GM19328 (cell line): ENCODE data around the gene PIEZO1.

ENCODE experiments used
- ATAC-seq: cut with Tn5 transposase; IDR thresholded peaks from one replicate; pipeline ENCODE4 v1.9.1; 2021; ENCODE audit warnings: mild to moderate bottlenecking, moderate library complexity; ENCODE audit not compliant: unreplicated experiment

The PIEZO1 gene

DNA sequence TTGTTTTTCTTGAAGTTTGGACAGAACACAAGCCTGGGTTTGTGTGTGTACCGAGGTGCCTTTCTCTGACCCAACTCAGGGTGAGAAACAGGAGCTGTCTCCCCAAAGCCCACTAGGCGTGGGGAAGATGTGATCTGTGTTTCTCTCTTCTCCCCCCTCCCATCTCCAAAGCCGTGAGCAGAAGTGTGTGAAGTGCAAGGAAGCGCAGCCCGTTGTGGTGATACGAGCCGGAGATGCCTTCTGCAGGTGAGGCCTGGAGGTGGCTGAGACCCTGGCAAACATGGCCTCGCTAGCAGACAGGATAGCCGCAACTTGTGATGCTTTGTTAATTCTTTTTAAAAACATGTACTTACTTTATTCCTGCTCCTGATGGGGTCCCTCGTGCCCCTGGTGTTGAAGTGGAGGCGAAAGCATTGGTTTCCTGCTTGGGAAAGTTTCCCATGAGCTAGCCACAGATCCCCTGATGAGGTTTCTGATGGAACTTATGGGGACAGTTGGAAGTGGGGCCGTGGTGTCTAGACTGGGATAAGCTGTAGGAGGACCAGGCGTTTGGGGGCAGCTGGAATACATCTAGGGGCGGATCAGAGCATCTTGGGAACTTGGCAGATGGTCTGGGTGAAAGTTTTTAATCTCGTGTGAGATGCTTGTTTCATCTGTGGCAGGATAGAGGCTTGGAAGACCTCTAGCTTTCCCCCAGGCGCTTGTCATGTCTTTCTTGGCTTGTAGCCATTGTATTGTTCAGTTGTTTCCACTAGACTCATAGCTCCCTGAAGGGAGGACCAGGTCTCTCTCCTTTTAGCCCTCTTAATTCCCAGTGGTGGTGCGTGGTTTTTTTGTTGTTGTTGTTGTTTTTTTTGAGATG is 77.8 kb downstream of the PIEZO1 start:
- no peak for ATAC-seq

DNA sequence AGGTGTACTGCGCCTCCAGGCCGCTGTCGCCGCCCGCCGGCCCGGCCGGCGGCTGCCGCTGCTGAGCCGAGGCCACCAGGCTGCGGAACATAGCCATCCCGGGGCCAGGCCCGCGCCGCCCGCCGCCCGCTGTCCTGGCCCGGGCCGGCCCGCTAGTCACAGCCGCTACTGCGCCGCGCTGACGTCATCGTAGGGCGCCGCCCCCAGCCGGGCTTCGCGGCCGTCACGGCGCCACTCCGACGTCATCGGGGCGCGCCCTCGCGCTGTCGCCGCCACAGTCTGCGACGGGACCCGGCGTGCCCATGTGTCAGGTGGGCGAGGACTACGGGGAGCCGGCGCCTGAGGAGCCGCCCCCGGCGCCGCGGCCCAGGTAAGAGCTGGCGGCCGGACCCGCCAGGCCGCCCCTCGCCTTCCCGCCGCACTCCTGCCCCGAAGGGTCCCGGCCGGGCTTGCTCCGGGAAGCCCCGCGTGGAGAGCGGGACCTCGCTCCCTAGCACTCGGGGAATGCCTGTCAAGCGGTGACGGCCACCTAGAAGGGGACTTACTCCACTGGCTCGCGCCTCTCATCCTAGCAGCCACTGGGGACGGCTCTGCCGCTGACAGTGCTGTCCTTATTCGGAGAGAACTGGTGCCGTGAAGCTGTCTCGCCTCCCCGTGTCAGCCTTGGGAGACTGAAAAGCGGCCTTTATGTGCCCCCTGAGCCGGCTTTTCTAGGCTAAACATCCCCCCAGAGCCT is 78.6 kb downstream of the PIEZO1 start, which contains the start of the genes CTU2 and RNF166:
Gene CTU2, plus strand, starts transcription at position 275 of the 736 bp plus-strand sequence. Its CDS starts 28 bp downstream, at position 303.
Gene RNF166, minus strand, starts transcription at position 180 of the 736 bp plus-strand sequence. Its CDS starts 83 bp downstream, at position 97.
- peak; percentile 67 for ATAC-seq

DNA sequence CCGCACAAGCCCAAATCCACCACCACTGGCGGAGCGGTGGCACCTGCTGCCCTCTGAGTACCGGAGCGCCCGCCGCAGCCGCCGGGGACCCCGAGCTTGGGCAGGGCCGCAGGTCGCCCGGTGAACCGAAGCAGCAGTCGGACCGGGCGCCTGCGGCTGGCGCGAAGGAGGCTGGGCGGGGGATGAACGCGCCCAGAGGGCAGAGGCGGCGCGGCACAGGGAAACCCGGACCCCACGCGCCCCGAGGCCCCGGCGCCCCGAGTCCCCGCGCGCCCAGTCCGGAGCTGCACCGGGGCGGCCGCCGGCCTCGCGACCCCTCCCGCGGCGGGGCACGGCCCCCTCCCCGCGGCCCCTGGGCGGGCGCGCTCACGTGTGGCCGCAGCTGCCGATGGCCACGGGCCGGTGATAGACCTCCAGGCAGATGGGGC is 79.2 kb downstream of the PIEZO1 start:
- ATAC-seq, result peak; percentile 22

DNA sequence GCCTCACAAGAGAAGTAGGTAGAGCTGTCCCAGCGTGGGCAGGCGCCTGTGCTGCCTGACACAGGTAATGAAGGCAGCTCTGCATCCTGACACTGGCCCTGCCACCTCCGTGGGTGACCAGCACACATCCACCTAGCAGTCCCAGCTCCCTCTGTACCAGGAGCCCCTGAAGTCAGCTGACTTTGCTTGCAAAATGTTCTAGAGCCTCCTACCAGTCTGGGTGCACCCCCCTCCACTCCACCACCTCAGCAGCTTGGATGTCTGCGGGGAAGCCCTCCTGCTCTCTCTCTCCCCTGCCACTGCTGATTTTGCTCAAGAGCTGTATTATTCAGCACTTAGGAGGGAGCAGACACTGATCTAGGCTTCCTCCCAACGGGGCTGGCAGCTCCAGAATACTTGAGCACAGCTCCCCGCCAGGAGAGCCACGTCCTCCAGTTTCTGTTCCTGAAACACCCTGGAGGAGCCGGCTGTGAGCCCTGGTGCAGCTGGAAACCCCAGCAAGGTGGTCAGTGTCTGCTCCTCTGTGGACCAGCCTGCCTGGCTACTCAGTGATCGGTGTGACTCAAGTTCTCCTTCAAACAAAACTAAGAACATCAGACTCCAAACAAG is 79.8 kb downstream of the PIEZO1 start:
- no peak for ATAC-seq

DNA sequence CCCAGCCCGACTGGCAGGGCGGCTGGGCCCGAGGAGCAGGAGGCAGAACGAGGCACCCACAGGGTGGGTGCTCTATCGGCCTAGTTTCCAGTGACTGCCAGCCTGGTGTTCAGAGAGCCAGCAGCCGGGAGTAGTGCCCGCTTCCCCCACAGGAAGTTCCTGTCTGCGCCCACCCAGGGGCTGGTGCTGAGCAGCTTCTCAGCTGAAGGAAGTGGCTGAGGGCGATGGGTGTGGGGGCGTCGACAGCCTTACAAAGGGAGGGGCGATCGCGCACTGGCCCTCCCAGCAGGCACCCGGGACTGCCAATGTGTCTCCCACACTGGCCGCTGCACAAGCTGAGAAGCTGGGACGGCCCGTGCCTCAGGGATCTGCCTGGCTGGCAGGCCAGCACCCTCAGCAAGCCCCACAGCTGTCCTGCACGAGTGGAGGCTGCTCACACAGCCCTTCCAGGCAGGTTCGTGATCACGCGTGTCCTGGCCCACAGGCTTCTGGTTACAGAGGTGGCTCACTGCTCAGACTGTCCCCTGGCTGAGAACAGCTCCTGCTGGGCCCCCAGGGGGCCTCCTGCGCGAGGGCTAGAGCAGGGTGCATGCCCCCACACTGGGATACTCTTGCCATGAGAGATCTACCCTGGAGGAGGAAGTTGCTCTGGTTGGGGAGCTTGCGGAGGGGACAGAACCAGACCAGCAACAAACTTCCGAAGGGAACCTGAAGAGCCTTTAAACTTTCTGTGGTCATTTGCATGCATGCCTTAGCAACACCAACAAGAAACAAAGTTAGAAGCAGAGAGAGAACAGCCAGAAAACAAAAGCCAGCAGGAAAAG is 81.3 kb downstream of the PIEZO1 start:
- no peak for ATAC-seq

GRCh38 chr16:88702371-88703210 is 82.4 kb downstream of the PIEZO1 start:
- no peak for ATAC-seq

DNA sequence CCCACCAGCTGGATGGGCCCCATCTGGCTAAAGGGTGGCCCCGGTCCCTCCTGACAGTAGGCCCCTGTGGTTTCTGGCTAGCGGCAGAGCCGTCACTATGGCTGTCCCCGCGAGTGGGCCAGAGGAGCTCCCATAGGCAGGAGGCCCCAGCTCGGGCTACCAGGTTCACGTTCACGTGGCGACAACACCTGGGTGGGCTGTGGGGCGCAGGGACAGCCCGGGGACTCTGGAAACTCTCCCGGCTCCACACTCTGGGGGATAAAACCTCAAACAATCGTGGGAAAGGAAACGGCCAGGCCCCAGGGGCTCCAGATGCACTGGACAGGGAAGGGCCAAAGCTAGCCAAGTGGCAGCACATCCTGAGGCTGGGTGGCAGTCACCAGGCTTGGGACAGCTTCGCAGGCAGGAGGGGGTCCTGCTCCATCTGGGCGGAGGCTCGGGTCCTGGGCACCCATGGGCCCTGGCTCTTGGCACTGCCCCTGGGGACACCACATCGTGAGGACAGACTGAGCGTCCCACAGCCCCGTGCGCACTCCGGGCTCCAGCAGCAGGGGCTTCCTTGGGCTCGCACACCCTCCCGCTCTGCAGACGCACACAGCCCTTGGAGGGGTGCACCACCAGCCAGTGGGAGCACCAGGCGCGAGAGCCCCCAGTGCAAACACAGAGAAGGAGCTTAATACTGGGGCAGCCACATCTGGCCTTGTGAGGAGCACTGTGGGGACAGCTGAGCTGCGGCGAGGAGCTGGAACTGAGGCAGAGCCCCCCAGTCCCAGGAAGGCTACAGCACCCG is 83.2 kb downstream of the PIEZO1 start:
- ATAC-seq, result no peak

DNA sequence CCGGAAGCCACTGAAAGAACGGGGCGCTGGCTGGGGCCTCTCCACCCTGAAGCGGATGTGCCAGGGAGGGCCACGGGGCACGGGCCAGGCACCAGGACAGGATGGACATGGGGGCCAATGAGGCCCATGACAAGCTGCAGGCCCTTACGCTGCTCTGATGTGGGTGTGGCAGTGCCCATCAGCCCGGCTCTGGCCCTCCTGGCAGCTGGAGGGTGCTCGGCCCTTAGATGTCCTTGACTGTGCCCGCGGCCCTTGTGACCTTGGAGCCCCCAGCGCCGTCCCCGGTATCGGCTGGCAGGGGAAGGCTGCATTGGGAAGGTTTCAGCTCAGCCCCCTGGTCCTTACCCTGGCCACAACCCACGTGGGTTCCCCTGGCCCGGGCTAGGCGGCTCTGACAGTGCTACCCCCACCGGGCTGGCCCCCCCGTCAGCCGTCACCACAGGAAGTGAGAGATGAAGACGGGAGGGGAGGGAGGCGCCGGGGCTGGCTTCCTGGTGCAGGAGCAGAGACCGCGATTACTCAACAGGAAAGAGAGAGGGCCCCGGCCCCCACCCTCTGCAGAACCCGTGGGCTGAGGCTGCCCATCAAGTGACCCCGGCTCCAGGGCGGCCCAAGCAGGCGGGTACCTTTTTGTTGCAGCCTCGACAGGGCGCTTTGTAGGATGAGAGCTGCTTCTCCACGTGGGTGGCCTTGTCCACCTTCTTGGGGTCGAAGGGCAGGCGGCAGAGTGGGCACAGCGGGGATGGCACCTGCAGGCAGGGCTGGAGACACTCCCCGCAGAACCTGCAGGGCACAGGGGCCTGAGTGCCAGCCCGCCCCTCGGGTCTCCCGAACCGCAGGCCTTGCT is 84.2 kb downstream of the PIEZO1 start:
- peak; percentile 59 for ATAC-seq

DNA sequence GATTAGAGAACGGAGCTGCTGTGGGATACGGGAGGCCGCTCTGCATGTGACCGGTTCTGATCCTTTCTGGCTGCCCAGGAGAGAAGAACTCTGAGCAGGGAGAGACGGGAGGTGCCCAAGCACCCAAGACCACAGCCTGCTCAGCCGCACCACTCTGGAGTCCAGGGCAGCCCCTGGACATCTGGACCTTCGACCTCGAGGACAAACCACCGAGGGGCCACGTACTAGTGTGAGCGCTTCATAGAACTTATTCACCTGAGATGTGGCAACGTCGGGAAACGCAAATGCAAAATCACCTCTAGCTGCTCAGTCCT is 84.7 kb downstream of the PIEZO1 start:
- no peak for ATAC-seq

DNA sequence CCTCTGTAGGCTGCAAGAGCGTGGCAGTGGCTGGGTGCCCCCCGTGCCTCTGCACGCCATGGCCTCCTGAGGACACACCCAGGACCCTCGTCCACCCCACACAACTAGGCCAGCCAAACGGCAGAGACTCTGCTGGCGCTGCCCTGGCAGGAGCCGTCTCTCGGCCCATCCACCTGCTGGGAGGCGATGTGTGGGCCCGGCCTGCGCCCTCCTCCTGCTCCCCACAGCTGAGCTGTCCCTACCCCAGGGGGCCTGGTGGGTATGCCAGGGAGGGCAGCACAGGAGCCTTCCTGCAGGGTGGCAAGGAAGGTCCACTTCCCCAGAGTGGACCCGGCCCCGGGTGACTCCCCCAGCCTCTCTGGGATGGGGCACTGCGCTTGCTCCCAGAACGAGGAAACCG is 85.8 kb downstream of the PIEZO1 start:
- no peak for ATAC-seq

GRCh38 chr16:88698646-88699045 is 86.4 kb downstream of the PIEZO1 start:
- no peak for ATAC-seq

GRCh38 chr16:88697831-88698615 is 87.0 kb downstream of the PIEZO1 start:
- no peak for ATAC-seq

GRCh38 chr16:88697116-88697830 is 87.7 kb downstream of the PIEZO1 start:
- ATAC-seq, result no peak

DNA sequence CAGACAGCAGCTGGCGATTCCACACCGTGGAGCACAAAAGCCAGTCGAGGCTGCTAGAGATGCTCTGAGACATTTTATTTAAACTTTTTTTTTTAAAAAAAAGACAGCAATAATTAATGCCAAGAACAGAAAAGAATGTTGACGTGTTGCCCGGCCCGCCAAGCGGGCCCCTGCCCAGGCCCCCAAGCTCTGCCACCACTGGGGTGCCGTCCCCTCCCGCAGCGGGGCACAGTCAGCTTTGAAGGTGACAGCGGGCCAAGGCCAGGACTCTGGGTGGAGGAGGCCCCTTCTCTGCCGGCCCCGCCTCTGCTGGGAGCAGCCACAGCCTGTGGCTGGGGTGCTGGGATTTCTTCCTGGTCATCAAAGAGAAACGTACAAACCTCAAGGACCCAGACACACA is 88.6 kb downstream of the PIEZO1 start:
- ATAC-seq, result no peak

DNA sequence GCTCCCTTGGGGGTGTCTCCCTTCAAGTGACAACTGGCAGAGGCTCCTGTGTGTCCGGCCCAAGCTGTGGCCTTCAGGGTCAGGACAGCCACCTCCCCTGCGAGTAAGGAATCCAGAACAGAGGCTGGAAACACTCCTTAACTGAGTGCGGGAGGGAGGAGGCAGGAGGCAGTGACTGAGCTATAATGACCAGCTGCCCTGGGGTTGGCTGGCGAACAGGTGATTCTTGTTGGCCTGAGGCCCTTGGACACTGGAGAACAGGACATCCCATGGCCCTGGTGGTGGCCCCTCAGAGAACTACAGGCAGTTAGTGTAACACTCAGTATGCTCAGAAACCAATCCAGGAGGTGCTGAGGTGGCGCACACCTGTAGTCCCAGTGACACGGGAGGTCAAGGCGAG is 89.3 kb downstream of the PIEZO1 start:
- no peak for ATAC-seq

- ATAC-seq, result no peak
Observed at GRCh38 chr16:88695218-88695617, 89.8 kb downstream of the PIEZO1 start.
